Fibroblast of skin of left quadriceps (primary cell): ENCODE data around the gene IQCN.

Experiments used
- DNase-seq, 2 experiments: peaks; one replicate each; pipeline ENCODE4 v3.0.0-alpha.2; 2013; ENCODE audit warnings: low read depth in 2 of 2

The IQCN gene

GRCh38 chr19:18306888-18307260 is 32.6 kb upstream of the IQCN start:
- DNase-seq = no peak

- no peak for DNase-seq
Observed at GRCh38 chr19:18306209-18306887, 32.1 kb upstream of the IQCN start.

GRCh38 chr19:18304458-18305310 is 30.4 kb upstream of the IQCN start:
- no peak for DNase-seq

GRCh38 chr19:18304208-18304457 is 29.9 kb upstream of the IQCN start:
- DNase-seq = no peak

- no peak for DNase-seq
Observed at GRCh38 chr19:18301718-18302111, 27.5 kb upstream of the IQCN start.

- no peak for DNase-seq
Observed at GRCh38 chr19:18300930-18301717, 26.9 kb upstream of the IQCN start.

GRCh38 chr19:18299654-18300053 is 25.4 kb upstream of the IQCN start:
- no peak for DNase-seq

GRCh38 chr19:18298601-18299000 is 24.3 kb upstream of the IQCN start:
- no peak for DNase-seq

- DNase-seq = no peak
Observed at GRCh38 chr19:18297308-18297707, 23.1 kb upstream of the IQCN start.

GRCh38 chr19:18295034-18295451 is 20.8 kb upstream of the IQCN start:
- DNase-seq = no peak

GRCh38 chr19:18294467-18294864 is 20.2 kb upstream of the IQCN start:
- no peak for DNase-seq

GRCh38 chr19:18293642-18294466 is 19.6 kb upstream of the IQCN start:
- no peak for DNase-seq

GRCh38 chr19:18292810-18293641 is 18.8 kb upstream of the IQCN start:
- peak; percentile 78 to 81 for DNase-seq

GRCh38 chr19:18292462-18292809 is 18.2 kb upstream of the IQCN start:
- DNase-seq = no peak

GRCh38 chr19:18291590-18292461 is 17.6 kb upstream of the IQCN start:
- DNase-seq = peak in 1 of 2 experiments; percentile 54

- no peak for DNase-seq
Observed at GRCh38 chr19:18291019-18291524, 16.8 kb upstream of the IQCN start.

- DNase-seq = no peak
Observed at GRCh38 chr19:18290302-18291018, 16.2 kb upstream of the IQCN start.

- DNase-seq = no peak
Observed at GRCh38 chr19:18289471-18290301, 15.4 kb upstream of the IQCN start.
